ENCODE results near the gene FYN. TPM values are rescaled to one million over a fixed set of nuclear protein-coding genes. Genes with fewer than 3 reads are reported as not detected.

The FYN gene
- polyA plus RNA-seq, 2 of the 4 experiments (the other 2 are of a cell fraction) = 3.5 to 3.7 TPM

DNA sequence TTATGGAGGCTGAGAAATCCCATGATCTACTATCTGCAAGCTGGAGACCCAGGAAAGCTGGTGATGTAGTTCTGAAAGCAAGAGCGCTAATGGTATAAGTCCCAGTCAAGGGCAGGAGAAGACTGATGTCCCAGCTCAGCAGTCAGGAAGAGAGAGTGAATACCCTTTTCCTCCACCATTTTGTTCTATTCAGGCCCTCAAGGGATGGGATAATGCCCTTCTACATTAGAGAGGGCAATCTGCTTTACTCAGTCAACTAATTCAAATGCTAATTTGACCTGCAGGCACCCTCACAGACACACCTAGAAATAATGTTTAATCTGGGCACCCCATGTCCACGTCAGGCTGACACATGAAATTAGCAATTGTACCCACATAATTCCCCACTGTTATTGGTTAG, 10.8 kb upstream of the FYN start:
- H3K4me2 ChIP-seq = no peak overlapping the region
- no peak overlapping the region for H3K4me3 ChIP-seq
- FAIRE-seq (no peak), ATAC-seq (no peak), DNase-seq (ENCODE audit: low read depth in 1 of 2, low spot score in 1 of 2) (no peak)
- no peak overlapping the region for H3K27ac ChIP-seq
- TF ChIP-seq EHMT2 (IDR thresholded peaks at IDR 0.05; ENCODE audit: low read depth) (no peak), JUN (IDR thresholded peaks at IDR 0.05) (no peak), KDM1A (IDR thresholded peaks at IDR 0.05; ENCODE audit: low read depth) (no peak), RCOR1 (IDR thresholded peaks at IDR 0.05; ENCODE audit: low read depth, low read length) (no peak), FOSB (CRISPR knock-in tag; IDR thresholded peaks at IDR 0.05) (no peak), FOXS1 (CRISPR knock-in tag; IDR thresholded peaks at IDR 0.05) (no peak), MAFK (IDR thresholded peaks at IDR 0.05; ENCODE audit: partially characterized antibody) (no peak), TP53 (CRISPR knock-in tag; IDR thresholded peaks at IDR 0.05) (no peak), CHD2 (IDR thresholded peaks at IDR 0.05; ENCODE audit: low read length, partially characterized antibody) (no peak), FOSL2 (IDR thresholded peaks at IDR 0.05) (no peak), FOSL2 (CRISPR knock-in tag; IDR thresholded peaks at IDR 0.05) (no peak), CHD4 (IDR thresholded peaks at IDR 0.05; ENCODE audit: borderline replicate concordance) (no peak), POLR2A (IDR thresholded peaks at IDR 0.05; ENCODE audit: low read length) (no peak), JUNB (IDR thresholded peaks at IDR 0.05) (no peak), NR3C1 (IDR thresholded peaks at IDR 0.05) (no peak), HEYL (CRISPR knock-in tag; IDR thresholded peaks at IDR 0.05) (no peak), CTCF (IDR thresholded peaks at IDR 0.05) (no peak), RNF2 (IDR thresholded peaks at IDR 0.05; ENCODE audit: borderline replicate concordance, low read depth) (no peak), ZSCAN20 (CRISPR knock-in tag; IDR thresholded peaks at IDR 0.05) (no peak)
- H3K9me3 ChIP-seq = no peaks in the 10 kb centered on the region; the same call in 2 of the 3 replicates
- CTCF ChIA-PET = no interaction called here
- H3K4me1 ChIP-seq = no peaks in the 10 kb centered on the region
- POLR2A ChIA-PET = no interaction called here
- 86% methylated on average over 2 of the region's 2 CpGs for WGBS (ENCODE audit: missing lambda C conversion rate)

DNA sequence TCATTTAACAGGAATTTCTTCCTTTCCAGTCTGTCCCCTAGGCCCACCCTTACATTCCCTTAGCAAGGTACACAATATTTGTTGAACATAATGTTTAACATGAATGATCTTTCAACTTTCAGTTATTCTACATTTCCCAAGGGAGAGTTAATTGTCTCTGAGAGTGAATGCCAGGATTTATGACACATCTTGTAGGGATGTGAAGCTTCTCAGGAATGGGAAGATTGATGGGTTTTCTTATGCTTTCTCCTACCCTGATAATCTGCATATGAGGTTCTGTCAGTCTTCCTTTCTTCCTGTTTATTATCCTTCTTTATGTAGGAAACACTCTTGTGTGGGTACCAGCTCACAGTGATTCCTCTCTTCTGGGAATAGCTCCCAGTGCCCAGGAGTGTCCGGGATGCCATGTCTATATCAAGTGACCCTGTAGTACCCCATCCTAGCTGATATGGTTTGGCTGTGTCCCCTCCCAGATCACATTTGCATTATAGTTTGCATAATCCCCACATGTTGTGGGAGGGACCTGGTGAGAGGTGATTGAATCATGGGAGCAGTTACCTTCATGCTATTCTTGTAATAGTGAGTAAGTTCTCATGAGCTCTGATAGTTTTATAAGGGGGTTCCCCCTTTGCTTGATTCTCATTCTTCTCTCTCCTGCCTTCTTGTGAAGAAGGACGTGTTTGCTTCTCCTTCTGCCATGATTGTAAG, 7.1 kb upstream of the FYN start:
- no peak for DNase-seq (ENCODE audit: low read depth in 1 of 2, low spot score in 1 of 2)
- Histone ChIP-seq H3K4me3 (no peak overlapping the region), H3K9me3 (no peaks in the 10 kb centered on the region; the same call in 2 of the 3 replicates), H3K4me1 (no peaks in the 10 kb centered on the region), H3K27ac (no peak overlapping the region), H3K4me2 (no peak overlapping the region)
- TF ChIP-seq RARB (CRISPR knock-in tag; IDR thresholded peaks at IDR 0.05) (no peak), HOXA7 (CRISPR knock-in tag; IDR thresholded peaks at IDR 0.05) (no peak), BHLHE40 (IDR thresholded peaks at IDR 0.05; ENCODE audit: low read depth, low read length) (no peak), MAFK (IDR thresholded peaks at IDR 0.05; ENCODE audit: partially characterized antibody) (no peak), PBX3 (IDR thresholded peaks at IDR 0.05) (no peak), EP300 (IDR thresholded peaks at IDR 0.05) (no peak), CHD2 (IDR thresholded peaks at IDR 0.05; ENCODE audit: low read length, partially characterized antibody) (no peak), ZFP36 (IDR thresholded peaks at IDR 0.05; ENCODE audit: borderline replicate concordance, partially characterized antibody) (no peak), HES2 (IDR thresholded peaks at IDR 0.05) (no peak), JUNB (IDR thresholded peaks at IDR 0.05) (no peak), HEYL (CRISPR knock-in tag; IDR thresholded peaks at IDR 0.05) (no peak), SREBF2 (IDR thresholded peaks at IDR 0.05) (no peak), HOXB5 (CRISPR knock-in tag; IDR thresholded peaks at IDR 0.05) (no peak), HDAC2 (IDR thresholded peaks at IDR 0.05) (no peak), TFCP2L1 (CRISPR knock-in tag; IDR thresholded peaks at IDR 0.05) (no peak), EHMT2 (IDR thresholded peaks at IDR 0.05; ENCODE audit: low read depth) (no peak), NFE2L2 (conservative IDR thresholded peaks at IDR 0.05; ENCODE audit: low read length) (no peak), GATA3 (IDR thresholded peaks at IDR 0.05; ENCODE audit: borderline replicate concordance) (no peak)
- 15% methylated on average over 2 of the region's 2 CpGs for WGBS (ENCODE audit: missing lambda C conversion rate)
- ATAC-seq = no peak
- ChIA-PET CTCF (no interaction called here), POLR2A (no interaction called here)
- no peak for FAIRE-seq
